GM19328 (cell line): ENCODE results near the gene KLK13.

Source experiments
- ATAC-seq: cut with Tn5 transposase; IDR thresholded peaks from one replicate; pipeline ENCODE4 v1.9.1; 2021; ENCODE audit warnings: mild to moderate bottlenecking, moderate library complexity; ENCODE audit not compliant: unreplicated experiment

KLK13 gene

DNA sequence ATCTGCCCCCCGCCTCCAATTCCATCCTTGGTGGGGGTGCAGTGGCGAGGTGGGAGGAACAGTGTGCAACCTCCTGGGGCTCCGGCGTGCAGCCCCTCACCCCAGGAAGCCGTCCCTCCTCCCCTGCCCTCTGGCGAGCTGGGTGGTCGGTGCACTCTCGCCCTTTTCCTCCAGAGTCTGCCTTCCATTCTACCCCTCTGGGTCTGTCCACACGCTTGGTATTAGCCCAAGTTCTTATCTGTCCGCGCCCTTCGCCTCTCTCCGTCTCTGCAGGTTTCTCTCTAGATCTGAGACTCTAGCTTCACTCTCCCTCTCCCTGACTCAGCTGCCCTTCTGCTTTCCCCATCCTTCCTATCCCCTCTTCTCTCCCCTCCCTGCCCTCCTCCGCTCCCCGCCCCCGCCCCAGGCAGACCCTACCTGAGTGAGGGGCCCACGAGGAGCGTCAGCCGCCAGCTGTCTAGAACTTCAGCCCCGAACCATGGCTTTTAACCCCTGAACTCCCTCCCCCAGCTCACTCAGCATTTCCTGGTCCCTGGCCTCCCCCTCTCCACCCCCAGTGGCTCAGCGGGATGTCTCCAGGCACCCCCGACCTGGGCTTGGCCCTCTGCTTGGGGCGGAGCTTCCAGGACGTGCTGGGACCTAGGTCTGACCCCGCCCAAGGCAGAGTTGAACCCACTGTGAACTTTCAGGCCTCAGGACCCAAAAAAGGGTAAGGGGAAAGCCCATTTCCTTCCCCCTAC is 499 bp upstream of the KLK13 start:
- ATAC-seq: no peak

DNA sequence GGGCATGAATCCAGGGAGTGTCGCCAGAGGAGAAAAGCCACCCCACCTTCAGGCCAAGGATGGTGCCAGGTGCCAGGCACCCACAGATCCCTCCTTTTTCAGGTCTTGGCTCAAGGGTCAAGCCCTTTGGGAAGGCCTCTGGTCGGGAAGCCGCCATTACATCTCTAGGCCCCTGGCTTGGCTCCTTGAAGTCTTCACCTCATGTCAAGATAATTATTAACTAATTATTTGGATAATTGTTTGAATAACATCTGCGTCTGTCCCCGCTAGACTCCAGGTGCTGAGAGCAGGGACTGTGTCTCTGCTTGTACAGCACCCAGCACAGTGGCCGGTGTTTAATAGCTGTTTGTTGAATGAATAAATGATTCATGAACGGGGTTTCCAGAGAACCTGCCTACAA is 1.2 kb downstream of the KLK13 start:
- no peak for ATAC-seq

DNA sequence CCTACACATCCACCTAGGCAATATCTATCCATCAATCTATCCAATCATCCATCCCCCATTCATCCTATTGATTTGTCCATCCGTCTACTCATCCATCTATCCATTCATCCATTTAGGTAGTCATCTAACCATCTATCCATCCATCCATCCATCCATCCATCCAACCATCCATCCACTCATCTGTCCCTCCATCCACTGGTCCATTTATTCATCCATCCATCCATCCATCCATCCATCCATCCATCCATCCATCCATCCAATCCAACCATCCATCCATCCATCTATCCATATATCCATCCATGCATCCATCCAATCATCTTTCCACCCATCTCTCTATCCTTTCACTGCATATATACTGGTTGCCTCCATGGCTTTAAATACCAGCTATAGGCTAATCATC is 3.9 kb downstream of the KLK13 start:
- ATAC-seq: no peak

DNA sequence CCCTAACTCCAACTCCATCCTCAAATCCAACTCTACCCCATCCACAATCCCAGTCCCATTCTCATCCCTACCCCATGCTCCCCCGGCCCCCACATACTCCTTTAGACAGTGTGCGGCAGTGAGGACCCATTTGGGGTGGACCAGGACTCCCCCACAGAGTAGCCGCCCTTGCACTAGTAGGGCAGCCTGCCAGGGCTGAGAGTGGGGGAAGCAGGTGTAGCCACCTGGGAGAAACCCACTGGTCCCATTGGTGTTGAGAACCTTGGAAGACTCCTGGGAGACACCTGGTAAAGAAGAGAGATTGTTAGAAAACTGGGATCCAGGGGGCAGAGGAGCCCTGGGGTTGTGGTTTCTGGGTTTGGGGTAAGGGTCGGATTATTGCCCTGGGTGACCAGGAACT is 4.6 kb downstream of the KLK13 start:
- ATAC-seq: no peak

DNA sequence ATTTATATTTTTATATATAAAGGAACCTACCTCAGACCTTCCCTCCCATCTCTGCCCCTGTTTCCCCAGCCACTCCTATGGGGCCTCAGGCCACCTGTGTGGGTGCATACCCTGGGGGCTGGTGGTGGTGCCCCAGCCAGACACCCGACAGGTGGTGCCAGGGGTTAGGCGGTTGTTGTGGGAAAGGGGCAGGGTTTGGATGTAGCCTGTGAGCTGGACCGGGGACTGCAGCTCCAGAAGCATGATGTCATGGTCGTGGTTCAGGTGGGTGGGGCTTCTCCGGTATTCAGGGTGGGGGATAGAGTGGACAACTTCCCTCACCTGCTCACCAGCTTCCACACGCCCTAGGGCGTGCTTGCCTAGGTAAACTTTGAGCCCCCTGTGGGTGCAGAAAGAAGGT is 5.2 kb downstream of the KLK13 start:
- no peak for ATAC-seq

DNA sequence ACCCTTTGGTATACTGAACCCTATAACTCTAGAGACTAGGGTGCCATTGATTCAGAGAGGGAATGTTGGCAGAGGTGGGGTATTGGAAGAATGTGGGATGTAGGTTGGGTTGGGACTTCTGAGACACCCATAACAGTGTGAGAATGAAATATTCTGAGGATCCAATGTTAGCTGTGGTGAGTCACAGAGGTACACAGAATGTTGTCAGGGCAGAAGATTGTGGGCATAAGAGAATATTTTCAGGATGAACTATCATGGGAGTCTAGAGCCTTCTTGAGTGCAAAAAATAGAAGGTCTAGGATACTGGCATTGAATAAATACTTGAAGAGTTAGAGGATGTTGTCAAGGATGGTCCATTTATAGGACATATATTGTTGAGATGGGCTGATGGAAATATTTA is 9.0 kb downstream of the KLK13 start:
- ATAC-seq: no peak

DNA sequence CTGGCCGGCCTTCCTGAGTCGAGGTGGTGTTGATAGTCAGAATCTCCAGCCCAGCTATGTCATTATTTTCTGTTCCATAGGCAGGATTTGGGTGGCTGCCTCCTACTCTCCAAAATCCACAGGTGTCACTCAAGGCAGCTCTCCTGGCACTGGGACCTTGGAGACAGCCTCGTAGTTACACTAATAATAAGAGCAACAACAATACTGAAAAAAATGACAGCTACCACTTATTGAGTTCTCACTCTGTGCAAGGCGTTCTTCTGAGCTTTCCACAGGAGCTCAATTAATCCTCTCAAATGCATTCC is 17.9 kb downstream of the KLK13 start:
- ATAC-seq: no peak

DNA sequence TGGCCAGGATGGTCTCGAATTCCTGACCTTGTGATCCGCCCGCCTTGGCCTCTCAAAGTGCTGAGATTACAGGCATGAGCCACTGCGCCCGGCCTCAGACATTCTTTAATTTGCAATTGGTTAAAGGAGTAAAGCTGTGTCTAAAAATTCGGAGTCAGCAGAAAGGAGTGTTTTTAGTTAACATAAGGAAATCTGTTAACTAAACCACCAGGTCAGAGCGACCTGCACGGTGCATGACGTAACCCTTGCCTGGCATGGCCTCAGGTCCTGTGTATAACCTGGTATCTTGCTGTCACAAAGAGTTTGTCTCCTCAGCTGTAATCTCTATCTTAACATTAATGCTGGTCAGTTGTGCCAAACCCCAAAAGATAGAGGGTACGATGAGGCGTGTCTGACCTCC is 20.6 kb downstream of the KLK13 start:
- ATAC-seq: no peak

DNA sequence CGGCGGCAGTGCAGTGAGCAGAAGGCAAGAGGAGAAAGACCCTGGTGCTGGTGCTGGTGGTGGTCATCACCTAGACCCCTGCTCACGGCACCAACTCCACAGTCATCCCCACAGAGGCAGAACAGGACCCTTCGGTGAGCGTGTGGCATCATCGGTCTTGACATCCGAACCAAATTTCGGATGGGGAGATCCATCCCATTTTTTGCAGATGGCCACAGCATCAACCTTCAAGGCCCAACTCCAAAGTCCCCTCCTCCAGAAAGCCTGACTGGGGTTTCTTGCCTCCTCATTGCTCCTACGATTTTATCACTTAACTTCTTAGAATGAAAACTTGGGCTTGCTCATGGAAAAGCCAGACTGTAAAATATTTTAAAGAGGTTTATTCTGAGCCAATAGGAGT is 21.4 kb downstream of the KLK13 start:
- no peak for ATAC-seq

DNA sequence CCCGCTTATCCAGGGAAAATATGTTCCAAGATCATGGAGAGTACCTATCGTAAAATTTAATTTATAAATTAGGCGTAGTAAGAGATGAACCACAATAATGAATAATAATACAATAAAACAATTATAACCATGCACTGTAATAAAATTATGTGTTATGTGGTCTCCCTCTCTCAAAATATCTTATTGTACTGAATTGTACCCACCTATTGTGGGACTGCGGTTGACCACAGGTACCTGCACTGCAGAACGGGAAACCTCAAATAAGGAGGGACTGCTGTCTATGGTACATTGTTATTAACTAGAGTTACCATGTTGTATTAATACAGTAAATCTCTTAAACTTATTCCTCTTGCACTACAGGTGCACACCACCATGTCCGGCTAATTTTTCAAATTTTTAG is 24.7 kb downstream of the KLK13 start:
- ATAC-seq: no peak

DNA sequence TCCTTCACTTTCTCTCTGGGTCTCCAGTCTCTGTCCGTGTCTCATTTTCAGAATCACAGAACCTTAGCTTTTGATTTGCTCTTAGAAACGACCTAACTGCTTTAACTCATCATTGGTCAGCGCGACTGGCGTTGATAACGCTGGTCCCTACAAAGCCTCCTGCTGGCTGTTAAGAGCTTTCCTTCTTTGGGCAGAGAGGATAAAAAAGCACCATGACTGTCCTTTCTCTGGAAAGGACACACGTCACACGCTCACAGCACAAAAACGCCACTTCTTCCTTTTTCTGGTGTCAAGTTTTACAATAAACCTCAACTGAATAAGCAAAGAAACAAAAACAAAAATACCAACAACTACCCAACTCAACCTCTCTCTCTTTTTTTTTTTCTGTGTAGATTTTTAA is 28.4 kb downstream of the KLK13 start:
- no peak for ATAC-seq

DNA sequence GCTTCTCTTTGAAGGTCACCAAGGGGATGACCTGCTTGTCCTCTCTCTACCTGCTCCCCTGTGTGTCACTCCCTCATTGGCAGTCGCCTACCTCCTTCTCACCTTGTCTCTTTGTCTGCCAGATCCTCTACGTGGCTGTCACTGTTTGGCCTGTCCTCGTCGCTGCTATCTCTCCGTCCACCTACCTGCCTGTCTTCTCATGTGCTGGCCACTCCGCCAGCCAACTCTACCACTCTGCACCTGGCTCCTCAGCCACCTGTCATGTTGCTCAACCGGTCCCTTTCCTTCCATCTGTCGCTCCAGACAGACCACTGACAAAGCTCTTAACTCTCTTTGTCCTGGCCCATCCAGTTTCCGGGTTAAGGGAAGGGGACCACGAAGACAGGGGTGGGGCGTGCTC is 30.2 kb downstream of the KLK13 start, which contains the start of gene KLK12:
KLK12 (minus strand) TSS at position 299 of the 400 bp plus-strand sequence. CDS start 381 bp downstream, outside the sequence.
- no peak for ATAC-seq

DNA sequence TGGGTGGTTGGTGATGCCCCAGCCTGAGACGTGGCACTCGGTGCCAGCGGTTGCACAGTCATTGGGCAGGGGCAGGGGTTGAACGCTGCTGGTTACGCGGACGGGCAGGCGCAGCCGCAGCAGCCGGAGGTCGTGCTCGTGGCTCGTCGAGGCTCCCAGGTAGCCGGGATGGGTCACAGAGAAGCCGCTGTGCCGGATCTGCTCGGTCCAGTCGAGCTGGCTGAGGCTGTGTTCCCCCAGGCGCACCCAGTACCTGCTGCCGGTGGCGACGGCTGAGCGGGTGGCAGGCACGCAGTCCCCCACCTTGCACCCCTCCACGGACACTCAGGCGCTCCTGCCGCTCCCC is 33.0 kb downstream of the KLK13 start:
- ATAC-seq: no peak

DNA sequence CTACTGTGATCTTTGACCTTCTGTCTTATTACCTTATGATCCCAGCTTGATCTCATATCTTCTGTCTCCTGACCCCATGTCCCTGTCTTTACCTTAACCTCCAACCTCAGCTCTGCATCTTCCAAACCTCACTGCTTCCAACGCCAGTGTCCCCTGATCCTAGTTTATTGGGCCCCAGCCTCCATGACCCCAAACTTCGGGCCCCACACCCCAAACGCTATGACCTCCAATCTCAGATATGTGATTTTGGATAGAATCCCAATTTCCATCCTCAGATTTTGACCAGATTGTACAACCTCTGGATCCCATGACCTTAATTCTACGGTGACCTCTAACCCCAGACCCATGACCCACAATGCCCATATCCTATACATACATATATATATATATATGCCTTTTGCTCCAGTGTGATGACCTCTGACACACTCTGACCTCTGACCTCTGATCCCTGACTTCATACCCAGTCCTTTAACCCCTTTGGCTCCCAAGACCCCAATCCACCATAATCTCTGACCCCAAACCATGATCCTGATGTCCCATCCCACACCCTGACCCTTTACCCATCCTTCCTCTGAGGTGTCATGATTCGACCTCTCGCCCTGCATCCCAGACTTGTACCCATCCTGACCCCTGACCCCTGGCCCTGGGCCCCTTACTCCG is 33.5 kb downstream of the KLK13 start:
- no peak for ATAC-seq

DNA sequence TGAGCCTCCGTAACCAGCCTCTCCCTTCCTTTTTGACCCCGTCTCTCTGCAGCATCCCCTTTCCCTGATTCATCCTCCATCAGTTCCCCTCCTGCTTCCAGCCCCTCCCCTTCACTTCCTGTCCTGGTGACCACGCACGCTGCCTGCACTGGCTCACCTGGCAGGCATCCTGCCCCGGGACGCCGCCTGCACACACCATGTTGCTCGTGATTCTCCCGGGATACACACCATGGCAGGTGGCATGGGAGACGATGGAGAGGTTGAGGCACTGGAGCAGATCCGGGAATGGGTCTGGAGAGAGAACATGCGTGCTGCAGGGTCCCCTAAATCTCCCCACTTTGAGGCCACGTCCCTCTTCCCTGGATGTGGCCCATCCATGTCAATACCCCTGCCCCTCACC is 34.3 kb downstream of the KLK13 start:
- ATAC-seq: no peak

DNA sequence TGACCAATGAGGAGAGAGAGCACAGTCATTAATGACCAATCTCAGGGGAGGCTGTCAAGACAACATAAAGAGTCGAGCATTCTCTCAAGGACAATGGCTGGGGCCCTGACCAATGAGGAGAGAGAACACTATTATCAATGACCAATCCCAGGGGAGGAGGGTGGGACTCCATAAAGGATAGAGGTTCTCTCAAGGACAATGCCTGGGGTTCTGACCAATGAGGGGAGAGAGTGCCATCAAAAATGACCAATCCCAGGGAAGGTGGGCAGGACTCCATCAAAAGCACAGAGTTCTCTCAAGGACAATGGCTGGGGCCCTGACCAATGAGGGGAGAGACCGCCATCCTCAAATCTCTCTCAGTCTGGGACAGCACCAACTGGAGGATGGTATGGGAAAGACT is 35.2 kb downstream of the KLK13 start:
- no peak for ATAC-seq

DNA sequence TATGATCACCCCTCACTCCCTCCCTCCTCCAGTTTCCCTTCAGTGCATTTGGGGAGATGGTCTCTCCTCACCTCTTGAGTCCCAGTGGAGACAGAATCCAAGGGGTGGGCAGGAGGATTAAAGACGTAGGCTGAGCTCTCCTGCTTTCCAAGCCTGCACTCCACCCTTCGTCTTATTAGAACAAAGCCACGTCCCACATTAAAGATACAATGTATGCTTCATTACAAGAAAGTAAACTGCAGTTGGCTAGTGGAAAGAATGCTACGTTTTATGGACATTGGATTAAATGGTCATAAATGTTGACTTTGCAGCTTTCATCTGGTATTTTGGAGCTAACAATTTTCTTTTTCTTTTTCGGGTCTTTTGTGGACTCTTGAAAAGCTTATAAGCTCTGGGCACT is 37.0 kb downstream of the KLK13 start:
- ATAC-seq: no peak

DNA sequence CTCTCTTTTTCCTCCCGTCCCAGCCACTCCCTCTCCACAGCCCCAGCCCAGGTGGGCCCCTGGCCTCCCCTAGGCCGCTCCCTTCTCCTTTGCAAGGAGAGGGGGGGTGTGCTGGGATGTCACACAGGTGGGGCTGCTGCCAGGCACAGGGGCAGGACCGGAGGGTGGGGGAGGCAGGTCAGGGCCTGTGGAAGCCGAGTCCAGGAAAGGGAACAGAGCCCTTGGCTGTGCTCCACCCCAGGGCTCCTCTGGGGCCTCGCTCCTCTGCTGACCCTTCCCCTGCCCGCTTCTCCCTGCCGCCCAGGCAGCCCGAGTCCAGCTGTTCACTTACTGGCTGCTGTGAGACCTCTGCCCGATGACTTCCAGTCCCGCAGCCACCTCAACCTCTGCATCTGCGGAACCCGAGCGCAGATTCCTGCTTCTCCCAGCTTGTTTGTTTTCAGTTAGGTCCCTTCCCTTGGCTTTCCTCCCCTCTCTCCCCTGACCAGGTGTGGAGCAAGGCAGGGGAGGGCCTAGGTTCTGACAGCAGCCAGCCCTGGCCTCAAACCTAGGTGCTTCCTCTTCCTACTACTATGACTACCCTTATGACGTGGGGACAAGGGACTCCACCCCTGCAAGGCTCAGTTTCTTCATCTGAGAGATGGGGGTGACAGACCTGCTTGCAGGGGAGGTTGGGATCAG is 37.6 kb downstream of the KLK13 start:
- no peak for ATAC-seq

DNA sequence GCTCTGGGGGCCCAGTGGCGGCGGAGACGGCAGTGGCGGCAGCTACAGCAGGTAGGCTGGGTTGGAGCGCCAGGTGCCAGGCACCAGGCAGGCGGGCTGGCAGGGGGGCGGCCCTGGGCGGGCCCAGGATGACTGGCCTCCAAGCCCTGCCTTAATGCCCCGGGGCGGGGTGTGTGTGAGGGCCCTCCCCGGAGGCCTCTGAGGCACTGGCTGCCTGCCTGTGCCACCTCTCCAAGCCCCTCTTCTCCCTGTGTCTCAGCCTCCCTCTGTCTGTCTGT is 38.4 kb downstream of the KLK13 start, which contains the start of gene KLK11:
KLK11 (minus strand) TSS at position 63 of the 278 bp plus-strand sequence. CDS start 985 bp downstream, outside the sequence.
- ATAC-seq: no peak

DNA sequence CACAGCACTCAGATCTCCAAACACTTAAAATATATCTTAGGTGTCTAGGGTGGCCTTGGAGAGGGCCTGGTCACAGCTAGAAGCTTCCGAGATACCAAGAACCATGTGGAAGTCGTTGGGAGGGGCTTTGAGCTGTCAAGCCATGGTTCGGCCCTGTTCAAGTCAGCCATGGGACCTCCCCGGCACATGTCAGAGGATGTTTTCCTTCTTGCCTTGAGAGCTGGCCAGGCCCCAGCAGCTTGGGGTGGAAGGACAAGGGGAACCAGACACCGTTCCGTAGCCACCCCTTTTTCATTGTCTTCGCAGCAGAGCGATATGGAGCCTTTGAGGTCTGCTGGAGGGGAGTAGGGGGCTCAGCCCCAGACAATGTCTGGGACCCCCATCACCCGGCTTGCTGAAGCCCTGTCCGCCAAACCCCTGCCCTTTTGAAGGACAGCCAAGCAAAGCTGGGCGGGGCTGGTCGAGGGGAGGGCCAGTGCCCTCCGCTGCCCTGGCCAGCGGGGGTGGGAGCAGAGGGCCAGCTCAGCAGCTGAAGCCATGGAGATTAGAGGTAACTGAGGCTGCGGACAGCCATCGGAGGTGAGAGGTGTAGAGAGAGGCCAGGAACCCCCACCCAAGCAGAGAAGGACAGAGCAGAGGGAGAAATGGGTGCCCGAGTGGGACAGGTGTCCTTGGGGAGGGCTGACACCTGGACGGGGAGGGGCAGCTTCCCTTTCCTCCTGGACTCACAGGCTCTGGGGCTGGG is 38.9 kb downstream of the KLK13 start:
- no peak for ATAC-seq

DNA sequence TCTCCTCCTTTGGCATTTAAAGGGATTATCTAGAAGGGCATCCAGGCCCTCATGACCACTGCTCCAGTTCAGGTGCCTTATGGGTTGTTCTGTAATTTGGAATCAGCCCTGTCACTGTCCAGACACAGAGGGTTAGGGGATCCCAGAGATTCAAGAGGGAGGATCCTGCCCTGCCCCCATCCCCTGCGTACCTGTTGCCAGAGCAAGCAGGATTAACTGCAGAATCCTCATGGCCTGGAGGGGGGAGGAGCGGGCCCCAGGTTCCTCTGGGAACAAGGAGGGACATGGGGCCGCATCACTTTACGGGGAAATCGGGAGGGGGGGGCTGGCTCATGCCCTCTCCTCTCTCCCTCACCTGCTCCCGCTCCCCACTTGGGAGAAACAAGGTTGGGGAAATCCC is 39.5 kb downstream of the KLK13 start:
- no peak for ATAC-seq

DNA sequence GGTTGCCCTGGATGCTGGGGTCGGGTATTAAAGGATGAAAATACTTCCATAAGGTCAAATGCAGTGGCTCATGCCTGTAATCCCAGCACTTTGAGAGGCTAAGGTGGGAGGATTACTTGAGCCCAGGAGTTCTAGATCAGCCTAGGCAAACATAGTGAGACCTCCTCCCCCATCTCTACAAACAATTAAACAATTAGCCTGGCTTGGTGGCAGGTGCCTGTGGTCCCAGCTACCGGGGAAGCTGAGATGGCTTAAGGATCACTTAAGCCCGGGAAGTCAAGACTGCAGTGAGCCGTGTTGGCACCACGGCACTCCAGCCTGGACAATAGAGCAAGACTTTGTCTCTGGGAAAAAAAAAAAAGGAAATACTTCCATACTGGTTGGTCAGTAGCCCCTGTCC is 40.0 kb downstream of the KLK13 start:
- no peak for ATAC-seq
